Effector memory CD8-positive, alpha-beta T cell (primary cell): ENCODE results near the gene FAM229A.

Source experiments
- ATAC-seq: fragments of 150-1000 bp; cut with Tn5 transposase; replicated peaks from 2 replicates; pipeline ENCODE4 v1.10.0; 2021; ENCODE audit warnings: mild to moderate bottlenecking, moderate library complexity
- DNase-seq, 3 experiments: peaks; one replicate each; pipeline ENCODE4 v3.0.0; 2021
- H3K27ac Mint-ChIP-seq, 2 donors: one replicate each; pipeline ENCODE4 v1.8.0; 2022; ENCODE audit warnings: mild to moderate bottlenecking in 2 of 2, mixed read lengths in 2 of 2, moderate library complexity in 2 of 2
- H3K27me3 Mint-ChIP-seq, 2 donors: one replicate each; pipeline ENCODE4 v1.8.0; 2022; ENCODE audit warnings: mixed read lengths in 2 of 2
- H3K36me3 Mint-ChIP-seq: one replicate; pipeline ENCODE4 v1.8.0; 2022; ENCODE audit warnings: mild to moderate bottlenecking, moderate library complexity, mixed read lengths; ENCODE audit not compliant: insufficient read depth
- H3K4me1 Mint-ChIP-seq, 2 donors: one replicate each; pipeline ENCODE4 v1.8.0; 2022; ENCODE audit warnings: low read depth in 2 of 2, mixed read lengths in 2 of 2
- H3K4me3 Mint-ChIP-seq, 2 donors: one replicate each; pipeline ENCODE4 v1.8.0; 2022; ENCODE audit warnings: mild to moderate bottlenecking in 2 of 2, mixed read lengths in 2 of 2, moderate library complexity in 2 of 2
- H3K9me3 Mint-ChIP-seq, 2 donors: one replicate each; pipeline ENCODE4 v1.8.0; 2022; ENCODE audit warnings: mixed read lengths in 2 of 2

The FAM229A gene

GRCh38 chr1:32393136-32393535, 30.9 kb upstream of the FAM229A start:
- peaks cover 12 to 13% of the 10 kb centered on the region in 2 donors for H3K4me1 Mint-ChIP-seq
- no peaks in the 10 kb centered on the region for H3K9me3 Mint-ChIP-seq
- ATAC-seq (no peak), DNase-seq (no peak)
- H3K36me3 Mint-ChIP-seq, result peaks cover 17% of the 10 kb centered on the region
- H3K4me3 Mint-ChIP-seq, result peak overlapping the region; percentile 90 to 97
- H3K27me3 Mint-ChIP-seq, result no peaks in the 10 kb centered on the region
- peak overlapping the region; percentile 96 to 99 for H3K27ac Mint-ChIP-seq

- H3K27ac Mint-ChIP-seq, result no peak overlapping the region
- H3K4me1 Mint-ChIP-seq, result peaks cover 12 to 13% of the 10 kb centered on the region in 2 donors
- peaks cover 17% of the 10 kb centered on the region for H3K36me3 Mint-ChIP-seq
- DNase-seq, result no peak
- ATAC-seq, result no peak
- H3K9me3 Mint-ChIP-seq, result no peaks in the 10 kb centered on the region
- peak overlapping the region; percentile 5 to 24 for H3K4me3 Mint-ChIP-seq
- H3K27me3 Mint-ChIP-seq, result no peaks in the 10 kb centered on the region
Measured at GRCh38 chr1:32392325-32392724, 30.0 kb upstream of the FAM229A start.

DNA sequence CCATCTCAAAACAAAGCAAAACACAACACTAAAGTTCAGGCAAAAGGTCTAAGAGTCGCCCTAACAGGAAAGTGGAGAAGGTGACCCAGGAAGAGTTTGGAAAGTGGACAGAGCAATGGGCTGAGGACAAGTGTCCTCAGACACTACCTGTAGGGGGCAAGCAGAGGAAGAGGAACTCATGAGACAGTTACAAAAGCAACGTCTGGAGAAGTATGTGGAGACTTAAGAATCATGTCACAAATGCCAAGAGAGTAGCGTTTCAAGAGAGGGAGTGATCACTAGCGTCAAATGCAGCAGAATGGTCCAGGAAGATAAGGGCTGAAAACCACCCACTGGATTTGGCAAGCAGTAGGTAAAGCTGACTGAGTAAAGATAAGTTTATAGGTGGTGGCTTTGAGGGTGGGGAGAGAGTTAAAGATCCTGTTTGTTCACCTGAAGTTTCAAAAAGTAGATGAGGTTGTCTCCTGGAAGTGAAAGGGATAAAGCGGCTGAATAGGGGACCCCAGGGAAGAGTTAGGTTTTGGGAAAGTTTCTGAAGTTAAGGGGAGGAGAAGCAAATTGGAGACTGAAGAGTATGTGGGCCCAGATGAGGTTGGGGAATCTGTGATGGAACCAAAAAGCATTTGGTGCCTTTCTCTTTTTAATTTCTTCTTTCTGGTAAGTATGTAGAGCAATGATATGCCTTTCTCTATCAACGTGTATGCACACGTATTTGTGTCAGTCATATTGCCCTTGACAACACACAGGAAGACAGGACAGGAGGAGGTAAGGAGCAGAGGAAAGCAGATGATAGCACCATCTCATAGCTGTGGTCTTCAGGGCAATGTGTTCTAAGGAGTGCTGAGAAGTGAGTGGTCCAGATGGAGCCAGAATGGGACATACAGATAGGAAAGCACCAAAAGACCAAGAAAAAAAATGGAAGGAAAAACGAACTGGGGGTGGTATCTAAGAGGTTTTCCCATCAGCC, 28.9 kb upstream of the FAM229A start:
- Mint-ChIP-seq H3K4me3 (no peak overlapping the region), H3K9me3 (no peaks in the 10 kb centered on the region), H3K27ac (no peak overlapping the region), H3K4me1 (peaks cover 12 to 13% of the 10 kb centered on the region in 2 donors), H3K36me3 (peaks cover 17% of the 10 kb centered on the region), H3K27me3 (no peaks in the 10 kb centered on the region)
- DNase-seq (no peak), ATAC-seq (no peak)

- Mint-ChIP-seq H3K36me3 (peaks cover 9% of the 10 kb centered on the region), H3K4me3 (no peak overlapping the region), H3K27ac (no peak overlapping the region), H3K27me3 (no peaks in the 10 kb centered on the region), H3K4me1 (peaks cover 5 to 6% of the 10 kb centered on the region in 2 donors), H3K9me3 (no peaks in the 10 kb centered on the region)
- no peak for ATAC-seq
- DNase-seq, result no peak
Measured at GRCh38 chr1:32388641-32389040, 26.4 kb upstream of the FAM229A start.

GRCh38 chr1:32386676-32387392, 24.5 kb upstream of the FAM229A start:
- Mint-ChIP-seq H3K27me3 (no peaks in the 10 kb centered on the region), H3K27ac (peak overlapping the region; percentile 17 to 65), H3K9me3 (no peaks in the 10 kb centered on the region), H3K36me3 (peaks cover 23% of the 10 kb centered on the region), H3K4me3 (no peak overlapping the region), H3K4me1 (no peaks in the 10 kb centered on the region)
- ATAC-seq (no peak), DNase-seq (no peak)

DNA sequence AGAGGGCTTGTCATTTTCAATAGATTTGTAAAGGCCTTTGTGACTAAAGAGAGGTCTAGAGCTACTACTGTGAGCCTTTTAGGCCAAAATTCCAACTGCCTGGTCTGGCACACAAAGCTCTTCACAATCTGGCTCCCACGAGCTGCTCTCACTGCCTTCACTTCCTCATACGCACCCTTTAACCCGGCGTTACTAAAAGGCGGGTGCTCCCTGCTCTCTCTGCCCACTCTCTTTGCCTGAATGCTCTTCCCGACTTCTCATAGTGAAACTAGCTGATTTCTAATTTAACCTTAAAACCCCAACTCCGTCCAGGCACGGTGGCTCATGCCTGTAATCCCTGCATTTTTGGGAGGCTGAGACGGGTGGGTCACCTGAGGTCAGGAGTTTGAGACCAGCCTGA, 17.8 kb upstream of the FAM229A start:
- no peak for DNase-seq
- no peaks in the 10 kb centered on the region for H3K9me3 Mint-ChIP-seq
- peaks cover 0 to 4% of the 10 kb centered on the region in 2 donors for H3K4me1 Mint-ChIP-seq
- H3K27me3 Mint-ChIP-seq, result no peaks in the 10 kb centered on the region
- peak overlapping the region; percentile 44 to 82 for H3K27ac Mint-ChIP-seq
- H3K4me3 Mint-ChIP-seq, result peak overlapping the region in 1 of 2 donors; percentile 35
- no peak for ATAC-seq
- H3K36me3 Mint-ChIP-seq, result peaks cover 84% of the 10 kb centered on the region

DNA sequence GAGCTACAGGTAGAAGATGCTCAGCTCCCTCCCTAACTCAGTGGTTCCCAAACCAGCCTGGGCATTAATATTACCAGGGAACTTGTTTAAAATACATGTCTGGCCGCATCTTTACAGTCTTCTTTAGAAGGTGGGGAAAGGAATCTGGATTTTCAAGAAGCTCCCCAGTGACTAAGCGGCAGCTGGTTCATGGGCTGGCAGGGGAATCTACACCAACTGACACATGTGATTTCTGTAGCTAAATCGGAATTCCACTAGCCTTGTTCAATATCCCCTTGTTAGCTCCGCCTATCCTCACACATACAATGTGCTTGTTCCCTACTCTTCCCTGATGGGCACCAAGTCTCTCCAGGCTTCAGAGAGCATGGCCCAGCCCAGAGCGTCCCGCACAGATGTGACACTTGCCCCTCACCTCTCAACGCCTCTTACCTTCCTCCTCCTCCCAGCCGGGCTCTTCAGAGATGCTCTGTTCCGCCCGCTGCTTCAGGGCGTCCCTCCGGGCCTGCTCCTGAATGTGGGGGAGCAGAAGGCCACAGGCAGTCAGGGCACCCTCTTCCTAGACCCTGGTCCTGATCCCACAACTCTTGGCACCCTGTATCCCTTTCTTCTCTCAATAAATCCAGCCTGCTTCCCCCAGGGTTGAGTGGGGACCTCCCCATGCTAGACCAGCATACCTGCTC, 15.4 kb upstream of the FAM229A start:
- Mint-ChIP-seq H3K9me3 (no peaks in the 10 kb centered on the region), H3K4me1 (peaks cover 2 to 13% of the 10 kb centered on the region in 2 donors), H3K27me3 (no peaks in the 10 kb centered on the region), H3K36me3 (peaks cover 90% of the 10 kb centered on the region), H3K27ac (peak overlapping the region in 1 of 2 donors; percentile 83), H3K4me3 (no peak overlapping the region)
- DNase-seq (no peak), ATAC-seq (no peak)

DNA sequence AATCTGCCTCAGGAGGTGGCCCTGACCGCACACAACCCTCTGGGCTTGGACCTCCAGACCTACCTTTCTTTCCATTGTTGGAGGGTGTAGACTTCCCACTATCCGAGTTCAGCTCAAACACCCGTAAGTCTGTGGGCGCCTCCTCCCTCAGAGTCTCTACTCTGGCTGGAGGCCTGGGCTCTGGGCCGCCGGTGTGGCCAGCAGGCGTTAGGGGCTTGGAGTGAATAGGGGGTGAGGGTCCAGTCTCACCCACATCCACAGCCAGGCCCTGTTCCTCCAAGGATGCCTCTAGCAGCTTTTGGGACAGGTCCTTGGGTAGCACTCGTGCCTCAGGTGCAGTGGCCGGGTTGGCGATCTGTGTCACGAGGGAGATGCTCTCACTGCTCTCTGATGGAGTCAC, 13.9 kb upstream of the FAM229A start:
- H3K4me3 Mint-ChIP-seq, result no peak overlapping the region
- no peaks in the 10 kb centered on the region for H3K9me3 Mint-ChIP-seq
- ATAC-seq (no peak), DNase-seq (no peak)
- H3K27me3 Mint-ChIP-seq, result no peaks in the 10 kb centered on the region
- peaks cover 14 to 25% of the 10 kb centered on the region in 2 donors for H3K4me1 Mint-ChIP-seq
- H3K27ac Mint-ChIP-seq, result no peak overlapping the region
- peaks cover 92% of the 10 kb centered on the region for H3K36me3 Mint-ChIP-seq

DNA sequence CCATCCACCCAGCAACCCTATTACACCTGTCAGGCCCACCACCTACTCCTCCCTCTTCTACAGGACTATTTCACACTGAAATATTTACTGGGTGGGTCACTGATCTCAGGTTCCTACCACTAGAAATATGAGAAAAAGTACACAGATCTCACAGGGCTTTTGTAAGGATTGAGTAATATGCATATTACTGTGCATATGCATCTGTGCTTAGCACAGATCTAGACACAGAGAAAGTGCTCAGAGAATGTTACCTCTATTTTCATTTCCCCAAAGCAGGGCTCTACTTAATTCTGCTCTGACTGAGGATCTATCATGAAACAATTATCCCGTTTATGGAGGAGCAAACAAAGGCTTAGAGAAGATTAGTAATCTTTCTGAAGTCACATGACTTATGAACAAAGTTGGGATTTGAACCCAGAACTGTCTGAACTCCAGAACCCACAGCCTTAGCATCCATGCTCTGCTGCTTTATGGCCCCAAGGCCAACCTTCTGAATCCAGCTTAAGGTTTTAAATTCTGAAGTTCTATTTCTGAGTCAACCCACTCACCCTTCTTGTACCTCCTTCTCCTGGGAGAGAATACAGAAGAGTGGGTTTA, 11.8 kb upstream of the FAM229A start:
- H3K27me3 Mint-ChIP-seq, result no peaks in the 10 kb centered on the region
- ATAC-seq, result no peak

GRCh38 chr1:32372149-32372756, 10.0 kb upstream of the FAM229A start:
- peak; percentile 49 to 51 (median 50) for DNase-seq

More for the DNA sequence above, 11.8 kb upstream of the FAM229A start:
- Mint-ChIP-seq H3K9me3 (no peaks in the 10 kb centered on the region), H3K27ac (peak overlapping the region; percentile 27 to 28), H3K36me3 (peaks cover 82% of the 10 kb centered on the region), H3K4me1 (peaks cover 14 to 22% of the 10 kb centered on the region in 2 donors), H3K4me3 (no peak overlapping the region)
- DNase-seq, result no peak

DNA sequence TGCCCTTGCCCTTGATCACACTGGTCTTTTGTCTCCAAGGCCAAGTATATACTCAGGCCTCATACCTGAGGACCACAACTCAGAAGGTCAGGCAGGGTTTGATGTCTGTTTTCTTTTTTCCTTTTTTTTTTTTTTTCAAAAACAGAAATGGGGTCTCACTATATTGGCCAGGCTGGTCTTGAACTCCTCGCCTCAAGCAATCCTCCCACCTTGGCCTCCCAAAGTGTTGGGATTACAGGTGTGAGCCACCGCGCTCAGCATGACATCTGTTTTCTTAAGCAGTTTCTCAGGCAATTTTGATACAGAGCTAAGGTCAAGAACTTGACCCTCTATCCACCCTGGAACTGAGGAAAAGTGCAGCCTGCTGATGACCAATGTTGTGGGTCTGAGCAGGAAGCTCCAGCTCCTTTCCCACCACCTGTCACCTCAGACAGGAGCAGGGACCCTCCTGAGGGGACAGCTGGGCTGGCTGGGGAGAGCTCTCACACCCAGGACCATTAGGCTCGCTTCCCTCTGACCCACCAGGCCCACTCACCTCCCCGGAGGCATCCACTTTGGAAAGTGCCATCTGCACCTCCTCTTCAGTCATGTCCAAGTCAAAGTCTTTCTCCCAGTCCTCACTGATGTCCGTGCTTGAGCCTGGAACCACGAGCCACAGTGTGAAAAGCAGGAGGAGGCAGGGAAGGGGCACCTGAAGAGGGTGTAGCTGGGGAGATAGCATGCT, 5.8 kb upstream of the FAM229A start:
- Mint-ChIP-seq H3K27ac (no peak overlapping the region), H3K27me3 (no peaks in the 10 kb centered on the region), H3K4me3 (no peak overlapping the region), H3K4me1 (peaks cover 14 to 16% of the 10 kb centered on the region in 2 donors), H3K9me3 (no peaks in the 10 kb centered on the region), H3K36me3 (peaks cover 66% of the 10 kb centered on the region)
- ATAC-seq (no peak), DNase-seq (no peak)

More at GRCh38 chr1:32372149-32372756, 10.0 kb upstream of the FAM229A start:
- H3K36me3 Mint-ChIP-seq, result peaks cover 79% of the 10 kb centered on the region
- peak overlapping the region; percentile 4 to 8 for H3K27ac Mint-ChIP-seq
- peak overlapping the region in 1 of 2 donors; percentile 21 for H3K4me3 Mint-ChIP-seq
- H3K27me3 Mint-ChIP-seq, result no peaks in the 10 kb centered on the region
- peaks cover 14 to 22% of the 10 kb centered on the region in 2 donors for H3K4me1 Mint-ChIP-seq
- peak; percentile 96 for ATAC-seq
- no peaks in the 10 kb centered on the region for H3K9me3 Mint-ChIP-seq

DNA sequence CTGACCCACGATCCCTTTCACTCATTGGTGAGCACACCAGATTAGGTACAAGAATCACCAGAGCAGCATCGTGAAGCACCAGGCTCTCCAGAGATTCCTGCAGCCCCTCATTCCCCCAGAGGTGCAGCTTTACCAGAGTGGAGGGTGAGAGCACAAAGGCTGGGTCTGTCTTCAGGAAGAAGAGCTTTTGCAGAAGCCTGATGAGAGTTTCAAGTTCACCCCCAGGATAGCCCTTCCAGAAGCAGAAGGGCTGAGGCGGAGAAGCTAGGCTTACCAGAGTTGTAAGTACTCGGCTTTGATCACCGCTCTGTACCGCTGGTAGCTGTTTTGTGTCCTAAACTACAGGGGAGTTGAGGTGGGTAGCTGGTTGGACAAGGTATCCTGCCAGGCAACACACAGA, 3.2 kb upstream of the FAM229A start:
- H3K36me3 Mint-ChIP-seq, result peaks cover 54% of the 10 kb centered on the region
- H3K4me1 Mint-ChIP-seq, result peaks cover 7 to 10% of the 10 kb centered on the region in 2 donors
- peak overlapping the region in 1 of 2 donors; percentile 57 for H3K27ac Mint-ChIP-seq
- no peak for ATAC-seq
- no peak for DNase-seq
- no peak overlapping the region for H3K4me3 Mint-ChIP-seq
- peaks cover 0 to 9% of the 10 kb centered on the region in 2 donors for H3K27me3 Mint-ChIP-seq
- no peaks in the 10 kb centered on the region for H3K9me3 Mint-ChIP-seq
